ENCODE data around the gene OXT. TPM values are rescaled to one million over a fixed set of nuclear protein-coding genes. Genes with fewer than 3 reads are reported as not detected.
A peak's percentile ranks its signal among the peaks of the same experiment; 100 is the strongest.

The OXT gene
- total and polyA plus RNA-seq, 12 donors, result 0.35 to 1.3 (median 0.58) TPM; not detected in 8

DNA sequence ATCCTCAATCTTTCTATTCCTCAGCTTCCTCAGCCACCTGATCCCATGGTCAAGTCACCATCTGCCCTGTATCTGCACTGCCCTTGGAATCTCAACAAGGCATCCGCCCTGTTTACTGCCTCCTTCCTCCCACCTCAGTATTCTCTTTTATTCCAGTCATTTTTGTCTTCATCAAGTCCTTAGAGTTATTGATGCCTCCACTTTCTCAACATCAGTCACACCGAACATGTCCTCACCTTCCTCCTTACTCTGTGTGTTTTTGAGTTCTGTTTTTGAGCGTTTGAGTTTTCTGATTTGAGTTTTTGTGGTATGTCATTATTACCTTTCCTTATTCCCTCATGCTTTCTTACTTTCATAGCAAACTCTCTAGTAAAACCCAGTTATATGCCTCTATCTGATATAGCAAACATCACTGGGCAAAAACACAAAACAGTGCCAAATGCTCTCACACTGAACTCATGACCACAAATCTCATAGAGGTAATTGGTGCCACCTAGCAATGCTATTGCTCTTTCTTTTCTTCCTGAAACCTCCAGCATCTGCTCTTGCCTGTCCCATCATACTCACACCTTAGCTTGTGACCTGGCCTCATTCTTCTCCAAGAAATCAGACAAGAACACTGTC is 39.8 kb upstream of the OXT start:
- Histone ChIP-seq H3K9me3 (no peaks in the 10 kb centered on the region), H3K27ac (no peak overlapping the region), H3K4me3 (no peak overlapping the region), H3K36me3 (peaks cover 0 to 94% (median 46%) of the 10 kb centered on the region in 9 donors), H3K27me3 (no peaks in the 10 kb centered on the region), H3K4me1 (peaks cover 0 to 10% (median 0%) of the 10 kb centered on the region in 9 donors)
- intact Hi-C loops (cut with DNase I), result no loop called here
- ATAC-seq, result no peak
- 96 to 97% methylated on average over 3 of the region's 3 CpGs for WGBS, 2 donors
- TF ChIP-seq, protein P1, sequence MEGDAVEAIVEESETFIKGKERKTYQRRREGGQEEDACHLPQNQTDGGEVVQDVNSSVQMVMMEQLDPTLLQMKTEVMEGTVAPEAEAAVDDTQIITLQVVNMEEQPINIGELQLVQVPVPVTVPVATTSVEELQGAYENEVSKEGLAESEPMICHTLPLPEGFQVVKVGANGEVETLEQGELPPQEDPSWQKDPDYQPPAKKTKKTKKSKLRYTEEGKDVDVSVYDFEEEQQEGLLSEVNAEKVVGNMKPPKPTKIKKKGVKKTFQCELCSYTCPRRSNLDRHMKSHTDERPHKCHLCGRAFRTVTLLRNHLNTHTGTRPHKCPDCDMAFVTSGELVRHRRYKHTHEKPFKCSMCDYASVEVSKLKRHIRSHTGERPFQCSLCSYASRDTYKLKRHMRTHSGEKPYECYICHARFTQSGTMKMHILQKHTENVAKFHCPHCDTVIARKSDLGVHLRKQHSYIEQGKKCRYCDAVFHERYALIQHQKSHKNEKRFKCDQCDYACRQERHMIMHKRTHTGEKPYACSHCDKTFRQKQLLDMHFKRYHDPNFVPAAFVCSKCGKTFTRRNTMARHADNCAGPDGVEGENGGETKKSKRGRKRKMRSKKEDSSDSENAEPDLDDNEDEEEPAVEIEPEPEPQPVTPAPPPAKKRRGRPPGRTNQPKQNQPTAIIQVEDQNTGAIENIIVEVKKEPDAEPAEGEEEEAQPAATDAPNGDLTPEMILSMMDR (IDR thresholded peaks at IDR 0.05), result no peak
- no peak for DNase-seq

DNA sequence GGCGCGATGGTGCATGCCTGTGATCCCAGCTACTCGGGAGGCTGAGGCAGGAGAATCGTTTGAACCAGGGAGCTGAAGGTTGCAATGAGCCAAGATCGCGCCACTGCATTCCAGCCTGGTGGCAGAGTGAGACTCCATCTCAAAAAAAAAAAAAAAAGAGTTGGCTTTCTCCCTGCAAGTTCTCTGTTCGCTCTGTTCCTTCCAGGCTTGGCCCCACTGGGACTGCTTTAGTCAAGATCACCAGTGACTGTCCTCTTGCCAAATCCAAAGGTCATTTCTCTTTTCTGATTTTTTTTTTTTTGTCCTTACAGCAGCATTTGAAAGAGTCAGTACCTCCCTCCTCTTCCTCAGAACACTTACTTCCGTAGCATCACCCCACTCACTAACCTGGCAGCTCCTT is 38.8 kb upstream of the OXT start:
- peak in 1 of 2 donors; percentile 43 for DNase-seq
- TF ChIP-seq, protein P1 (IDR thresholded peaks at IDR 0.05), result no peak
- Histone ChIP-seq H3K9me3 (no peaks in the 10 kb centered on the region), H3K4me1 (peaks cover 0 to 10% (median 0%) of the 10 kb centered on the region in 9 donors), H3K27me3 (no peaks in the 10 kb centered on the region), H3K4me3 (no peak overlapping the region), H3K27ac (no peak overlapping the region), H3K36me3 (peaks cover 0 to 94% (median 44%) of the 10 kb centered on the region in 9 donors)
- intact Hi-C loops (cut with DNase I), result no loop called here
- 71 to 82% methylated on average over 8 of the region's 8 CpGs for WGBS, 2 donors
- peak in 4 of 8 donors; percentile 13 to 49 (median 32) for ATAC-seq

DNA sequence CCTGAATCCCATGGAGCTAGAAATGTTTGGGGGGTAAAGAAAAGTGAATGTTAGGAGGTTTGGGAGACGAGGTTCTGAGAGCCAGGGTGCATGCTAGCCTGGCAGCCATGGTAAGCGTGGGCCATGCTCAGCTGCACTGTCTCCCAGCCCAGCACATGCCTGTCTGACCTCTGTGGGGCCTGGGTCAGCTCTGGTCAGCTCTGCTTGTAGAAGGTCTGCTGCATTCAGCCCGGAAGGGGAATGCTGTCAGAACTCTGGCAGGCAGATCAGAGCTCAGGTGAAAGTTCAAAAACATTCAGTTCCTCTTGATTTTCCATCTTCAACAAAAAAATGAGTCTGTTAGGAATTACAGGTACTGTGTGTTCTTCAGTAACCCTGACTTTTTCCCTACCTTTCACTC is 33.8 kb upstream of the OXT start:
- intact Hi-C loops (cut with DNase I), result no loop called here
- Histone ChIP-seq H3K27ac (no peak overlapping the region), H3K4me3 (no peak overlapping the region), H3K9me3 (no peaks in the 10 kb centered on the region), H3K4me1 (peaks cover 0 to 18% (median 11%) of the 10 kb centered on the region in 9 donors), H3K36me3 (peaks cover 5 to 81% (median 45%) of the 10 kb centered on the region in 9 donors), H3K27me3 (no peaks in the 10 kb centered on the region)
- whole genome bisulfite sequencing, 2 donors, result 91 to 95% methylated on average over 3 of the region's 3 CpGs
- DNase-seq, result no peak
- no peak for ATAC-seq
- TF ChIP-seq, protein P1 (IDR thresholded peaks at IDR 0.05), result no peak

DNA sequence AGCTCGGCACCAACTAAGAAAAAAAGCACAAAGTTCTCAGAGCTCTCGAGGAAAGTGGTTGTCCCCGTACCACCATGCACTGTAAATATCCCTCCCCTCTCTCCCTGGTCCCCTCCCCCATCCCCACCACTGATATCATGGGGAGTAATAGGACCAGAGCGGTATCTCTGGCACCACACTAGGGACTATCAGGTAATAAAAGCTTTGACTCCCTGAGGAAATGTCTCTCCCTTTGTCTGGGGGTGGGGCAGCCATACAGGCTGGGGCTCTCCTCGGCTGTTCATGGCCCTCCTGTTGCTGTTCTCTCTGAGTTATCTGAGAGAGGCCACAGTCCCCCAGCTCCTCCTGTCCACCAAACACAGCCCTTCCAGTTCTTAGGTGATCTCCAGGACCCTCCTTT is 33.0 kb upstream of the OXT start:
- Histone ChIP-seq H3K36me3 (peaks cover 5 to 74% (median 45%) of the 10 kb centered on the region in 9 donors), H3K4me3 (no peak overlapping the region), H3K4me1 (peaks cover 3 to 20% (median 12%) of the 10 kb centered on the region in 9 donors), H3K27me3 (no peaks in the 10 kb centered on the region), H3K27ac (no peak overlapping the region), H3K9me3 (no peaks in the 10 kb centered on the region)
- TF ChIP-seq, protein P1 (IDR thresholded peaks at IDR 0.05), result no peak
- intact Hi-C loops (cut with DNase I), result no loop called here
- DNase-seq, result no peak
- 84 to 85% methylated on average over 5 of the region's 5 CpGs for WGBS, 2 donors
- ATAC-seq, result no peak

Measured in heart right ventricle (tissue), 16 donors.